Esophagus muscularis mucosa (tissue), 4 donors: ENCODE data around the gene PRTN3.

Experiments used
- CTCF ChIP-seq, 3 experiments: fragments of 200-600 bp in 2 of 3; fragments of 450-650 bp in 1 of 3; sonication (generic) in 2 of 3; IDR thresholded peaks; one replicate each; pipeline ENCODE4 v1.5.1; 2017 to 2019; ENCODE audit warnings: antibody characterized with exemption in 3 of 3, mild to moderate bottlenecking in 2 of 3, moderate library complexity in 1 of 3
- EP300 ChIP-seq: sonication (generic); formaldehyde crosslinking; IDR thresholded peaks from one replicate; pipeline ENCODE4 v1.6.1; 2017; ENCODE audit warnings: antibody characterized with exemption
- POLR2A ChIP-seq: fragments of 450-650 bp; IDR thresholded peaks from one replicate; pipeline ENCODE4 v1.6.1; 2017; ENCODE audit warnings: antibody characterized with exemption, moderate library complexity, mild to moderate bottlenecking, low read depth
- POLR2AphosphoS5 ChIP-seq, 2 donors: sonication (generic); formaldehyde crosslinking; IDR thresholded peaks; one replicate each; pipeline ENCODE4 v1.6.1; 2017; ENCODE audit warnings: antibody characterized with exemption in 2 of 2

- TF ChIP-seq CTCF (IDR thresholded peaks at IDR 0.05) (no peak), POLR2AphosphoS5 (IDR thresholded peaks at IDR 0.05) (no peak), POLR2A (no peak), EP300 (no peak)
Observed at GRCh38 chr19:824885-825284, 15.9 kb upstream of the PRTN3 start.
